GM23338 (cell line): ENCODE results near the gene MKLN1. TPM values are rescaled to one million over a fixed set of nuclear protein-coding genes. Genes with fewer than 3 reads are reported as not detected.

Experiments used
- ATAC-seq: fragments of 200-7000 bp; cut with Tn5 transposase; 3 replicates; pipeline ENCODE4 v1.9.1; 2020
- DNase-seq: peaks from one replicate; pipeline ENCODE4 v3.0.0-alpha.2; 2015; ENCODE audit warnings: low spot score
- H2AFZ ChIP-seq: fragments of 200-600 bp; sonication (generic); 2 replicates; pipeline ENCODE4 v1.8.0; 2016; ENCODE audit warnings: antibody characterized with exemption, mild to moderate bottlenecking, moderate library complexity
- H3F3A ChIP-seq: fragments of 200-600 bp; sonication (generic); replicated peaks from 2 replicates; pipeline ENCODE4 v1.8.0; 2017; ENCODE audit warnings: antibody characterized with exemption, mixed run types, low read depth
- H3K27ac ChIP-seq: fragments of 200-600 bp; sonication (generic); 2 replicates; pipeline ENCODE4 v1.6.1; 2016; ENCODE audit warnings: low read depth
- H3K27me3 ChIP-seq: fragments of 200-600 bp; sonication (generic); 2 replicates; pipeline ENCODE4 v1.8.0; 2016; ENCODE audit warnings: mild to moderate bottlenecking, mixed run types, moderate library complexity; ENCODE audit not compliant: insufficient read depth
- H3K36me3 ChIP-seq: fragments of 200-600 bp; sonication (generic); 2 replicates; pipeline ENCODE4 v1.8.0; 2016; ENCODE audit warnings: mild to moderate bottlenecking; ENCODE audit not compliant: insufficient read depth
- H3K4me1 ChIP-seq: fragments of 200-600 bp; sonication (generic); 2 replicates; pipeline ENCODE4 v1.8.0; 2016; ENCODE audit warnings: mild to moderate bottlenecking, moderate library complexity; ENCODE audit not compliant: insufficient read depth
- H3K4me2 ChIP-seq: fragments of 200-600 bp; sonication (generic); 2 replicates; pipeline ENCODE4 v1.7.1; 2017; ENCODE audit warnings: mixed run types
- H3K4me3 ChIP-seq: fragments of 200-600 bp; sonication (generic); 2 replicates; pipeline ENCODE4 v1.6.1; 2016; ENCODE audit warnings: mixed run types
- H3K79me2 ChIP-seq: fragments of 200-600 bp; sonication (generic); replicated peaks from 2 replicates; pipeline ENCODE4 v1.8.0; 2017; ENCODE audit warnings: mild to moderate bottlenecking; ENCODE audit not compliant: insufficient read depth
- H3K9me2 ChIP-seq: fragments of 200-600 bp; sonication (generic); 2 replicates; pipeline ENCODE4 v1.8.0; 2017; ENCODE audit not compliant: insufficient read depth
- H4K20me1 ChIP-seq: fragments of 200-600 bp; sonication (generic); replicated peaks from 2 replicates; pipeline ENCODE4 v1.8.0; 2017; ENCODE audit warnings: mild to moderate bottlenecking; ENCODE audit not compliant: insufficient read depth
- H3K27ac Mint-ChIP-seq: 2 replicates; pipeline ENCODE4 v1.8.0; 2020; ENCODE audit warnings: inconsistent platforms, mild to moderate bottlenecking, moderate library complexity, mixed read lengths
- H3K27me3 Mint-ChIP-seq: 3 replicates; pipeline ENCODE4 v1.8.0; 2022; ENCODE audit warnings: low read depth, mild to moderate bottlenecking, moderate library complexity, mixed read lengths, inconsistent platforms; ENCODE audit not compliant: insufficient read depth, poor library complexity
- H3K36me3 Mint-ChIP-seq: 3 replicates; pipeline ENCODE4 v1.8.0; 2021; ENCODE audit warnings: low read depth, mild to moderate bottlenecking, inconsistent platforms, moderate library complexity, mixed read lengths
- H3K4me1 Mint-ChIP-seq: 3 replicates; pipeline ENCODE4 v1.8.0; 2020; ENCODE audit warnings: mild to moderate bottlenecking, inconsistent platforms, mixed read lengths
- H3K4me3 Mint-ChIP-seq: 3 replicates; pipeline ENCODE4 v1.8.0; 2021; ENCODE audit warnings: moderate library complexity, mild to moderate bottlenecking, inconsistent platforms, mixed read lengths
- H3K9me3 Mint-ChIP-seq: 3 replicates; pipeline ENCODE4 v1.8.0; 2020; ENCODE audit warnings: moderate library complexity, mild to moderate bottlenecking, inconsistent platforms, mixed read lengths
- CREB1 ChIP-seq: fragments of 250-450 bp; sonication (Bioruptor Pico); IDR thresholded peaks from 2 replicates; pipeline ENCODE4 v1.5.0; 2020; ENCODE audit warnings: low read depth, mild to moderate bottlenecking, moderate library complexity
- EZH2phosphoT487 ChIP-seq: fragments of 200-600 bp; sonication (generic); IDR thresholded peaks from one replicate; pipeline ENCODE4 v1.8.1; 2018; ENCODE audit warnings: antibody characterized with exemption; ENCODE audit not compliant: unreplicated experiment
- JUNB ChIP-seq: IDR thresholded peaks from one replicate; pipeline ENCODE4 v1.6.1; 2016; ENCODE audit warnings: antibody characterized with exemption; ENCODE audit not compliant: unreplicated experiment
- POLR2AphosphoS5 ChIP-seq: IDR thresholded peaks from 2 replicates; pipeline ENCODE4 v1.6.1; 2016; ENCODE audit warnings: antibody characterized with exemption, low read depth
- STAT1 ChIP-seq: IDR thresholded peaks from one replicate; pipeline ENCODE4 v1.6.1; 2016; ENCODE audit warnings: antibody characterized with exemption; ENCODE audit not compliant: unreplicated experiment
- ZNF114 ChIP-seq: fragments of 250-450 bp; sonication (Bioruptor Pico); IDR thresholded peaks from 2 replicates; pipeline ENCODE4 v1.5.0; 2020; ENCODE audit warnings: mild to moderate bottlenecking, moderate library complexity
- polyA plus RNA-seq: library from polyadenylated mRNA; unstranded; fragments of >200 nt; fragmentation: Nextera tagmentation; extraction: Ambion mirVana; gene quantifications from 2 replicates; pipeline ENCODE4 v1.2.1, GENCODE V29; 2016
- total RNA-seq: library from RNA; depleted of rRNA; stranded (reverse); fragments of >200 nt; shearing (Covaris generic); gene quantifications from 2 replicates; pipeline ENCODE4 v1.2.3, GENCODE V29; 2014
- TF ChIP-seq, protein P1 (sequence below): fragments of 250-450 bp; sonication (Bioruptor Pico); IDR thresholded peaks from 2 replicates; pipeline ENCODE4 v1.5.0; 2020; ENCODE audit warnings: mild to moderate bottlenecking, moderate library complexity
- TF ChIP-seq, protein P2 (sequence below), 2 experiments: fragments of 200-600 bp in 1 of 2; sonication (generic) in 1 of 2; conservative IDR thresholded peaks; 2 replicates each; pipeline versions ENCODE4 v1.5.1 to v1.6.1; 2016 to 2017; ENCODE audit warnings: antibody characterized with exemption in 2 of 2, low read depth in 2 of 2, mild to moderate bottlenecking in 2 of 2, moderate library complexity in 1 of 2
- TF ChIP-seq, protein P3 (sequence below): IDR thresholded peaks from one replicate; pipeline ENCODE4 v1.6.1; 2018; ENCODE audit warnings: antibody characterized with exemption; ENCODE audit not compliant: unreplicated experiment
- TF ChIP-seq, protein P4 (sequence below): IDR thresholded peaks from 2 replicates; pipeline ENCODE4 v1.6.1; 2016; ENCODE audit warnings: antibody characterized with exemption

The MKLN1 gene
- total and polyA plus RNA-seq, 2 experiments from 2014 or later, result 25.3 to 46.5 TPM

DNA sequence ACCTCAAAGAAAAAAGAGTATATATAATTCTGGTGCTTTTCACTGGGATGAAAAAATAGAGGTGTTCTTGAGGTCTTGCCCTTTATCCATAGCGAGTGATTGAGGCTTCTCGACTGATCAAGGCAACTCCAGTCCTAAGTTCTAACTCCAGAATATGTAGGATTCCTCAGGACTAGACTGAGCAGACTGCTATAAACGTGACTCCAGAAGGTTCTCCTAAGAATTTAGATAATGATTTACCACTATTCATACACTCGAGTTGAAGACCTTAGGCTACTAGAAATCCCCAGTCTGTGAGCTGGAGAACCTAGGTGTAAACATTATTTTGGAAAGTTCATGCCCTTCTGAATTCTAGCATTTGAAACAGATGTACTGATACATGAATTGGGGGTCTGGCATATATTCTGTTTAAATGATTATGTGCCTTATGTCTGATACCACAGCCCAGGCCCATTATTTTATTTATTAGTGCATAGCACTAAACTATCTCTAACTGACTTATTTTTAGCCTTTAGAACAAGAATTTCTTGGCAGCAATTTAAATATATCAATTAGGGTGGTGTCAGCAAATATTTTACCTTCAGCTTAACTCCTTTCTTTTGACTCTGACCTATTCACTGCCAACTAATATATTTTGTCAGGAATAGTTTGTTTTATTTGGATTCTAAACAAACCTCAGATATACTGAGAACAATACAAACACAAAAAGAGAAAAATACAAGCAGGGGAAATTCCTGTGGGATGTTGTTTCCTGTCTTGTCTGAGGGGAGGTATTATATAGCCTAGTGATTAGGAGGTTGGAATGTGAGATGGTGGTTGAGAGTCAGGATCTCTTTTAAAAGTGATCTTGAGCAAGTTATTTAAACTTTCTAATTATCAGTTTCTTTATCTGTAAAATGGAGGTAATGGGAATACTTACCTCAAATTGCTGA, 153.0 kb downstream of the MKLN1 start (continued):
- TF ChIP-seq, protein P1, sequence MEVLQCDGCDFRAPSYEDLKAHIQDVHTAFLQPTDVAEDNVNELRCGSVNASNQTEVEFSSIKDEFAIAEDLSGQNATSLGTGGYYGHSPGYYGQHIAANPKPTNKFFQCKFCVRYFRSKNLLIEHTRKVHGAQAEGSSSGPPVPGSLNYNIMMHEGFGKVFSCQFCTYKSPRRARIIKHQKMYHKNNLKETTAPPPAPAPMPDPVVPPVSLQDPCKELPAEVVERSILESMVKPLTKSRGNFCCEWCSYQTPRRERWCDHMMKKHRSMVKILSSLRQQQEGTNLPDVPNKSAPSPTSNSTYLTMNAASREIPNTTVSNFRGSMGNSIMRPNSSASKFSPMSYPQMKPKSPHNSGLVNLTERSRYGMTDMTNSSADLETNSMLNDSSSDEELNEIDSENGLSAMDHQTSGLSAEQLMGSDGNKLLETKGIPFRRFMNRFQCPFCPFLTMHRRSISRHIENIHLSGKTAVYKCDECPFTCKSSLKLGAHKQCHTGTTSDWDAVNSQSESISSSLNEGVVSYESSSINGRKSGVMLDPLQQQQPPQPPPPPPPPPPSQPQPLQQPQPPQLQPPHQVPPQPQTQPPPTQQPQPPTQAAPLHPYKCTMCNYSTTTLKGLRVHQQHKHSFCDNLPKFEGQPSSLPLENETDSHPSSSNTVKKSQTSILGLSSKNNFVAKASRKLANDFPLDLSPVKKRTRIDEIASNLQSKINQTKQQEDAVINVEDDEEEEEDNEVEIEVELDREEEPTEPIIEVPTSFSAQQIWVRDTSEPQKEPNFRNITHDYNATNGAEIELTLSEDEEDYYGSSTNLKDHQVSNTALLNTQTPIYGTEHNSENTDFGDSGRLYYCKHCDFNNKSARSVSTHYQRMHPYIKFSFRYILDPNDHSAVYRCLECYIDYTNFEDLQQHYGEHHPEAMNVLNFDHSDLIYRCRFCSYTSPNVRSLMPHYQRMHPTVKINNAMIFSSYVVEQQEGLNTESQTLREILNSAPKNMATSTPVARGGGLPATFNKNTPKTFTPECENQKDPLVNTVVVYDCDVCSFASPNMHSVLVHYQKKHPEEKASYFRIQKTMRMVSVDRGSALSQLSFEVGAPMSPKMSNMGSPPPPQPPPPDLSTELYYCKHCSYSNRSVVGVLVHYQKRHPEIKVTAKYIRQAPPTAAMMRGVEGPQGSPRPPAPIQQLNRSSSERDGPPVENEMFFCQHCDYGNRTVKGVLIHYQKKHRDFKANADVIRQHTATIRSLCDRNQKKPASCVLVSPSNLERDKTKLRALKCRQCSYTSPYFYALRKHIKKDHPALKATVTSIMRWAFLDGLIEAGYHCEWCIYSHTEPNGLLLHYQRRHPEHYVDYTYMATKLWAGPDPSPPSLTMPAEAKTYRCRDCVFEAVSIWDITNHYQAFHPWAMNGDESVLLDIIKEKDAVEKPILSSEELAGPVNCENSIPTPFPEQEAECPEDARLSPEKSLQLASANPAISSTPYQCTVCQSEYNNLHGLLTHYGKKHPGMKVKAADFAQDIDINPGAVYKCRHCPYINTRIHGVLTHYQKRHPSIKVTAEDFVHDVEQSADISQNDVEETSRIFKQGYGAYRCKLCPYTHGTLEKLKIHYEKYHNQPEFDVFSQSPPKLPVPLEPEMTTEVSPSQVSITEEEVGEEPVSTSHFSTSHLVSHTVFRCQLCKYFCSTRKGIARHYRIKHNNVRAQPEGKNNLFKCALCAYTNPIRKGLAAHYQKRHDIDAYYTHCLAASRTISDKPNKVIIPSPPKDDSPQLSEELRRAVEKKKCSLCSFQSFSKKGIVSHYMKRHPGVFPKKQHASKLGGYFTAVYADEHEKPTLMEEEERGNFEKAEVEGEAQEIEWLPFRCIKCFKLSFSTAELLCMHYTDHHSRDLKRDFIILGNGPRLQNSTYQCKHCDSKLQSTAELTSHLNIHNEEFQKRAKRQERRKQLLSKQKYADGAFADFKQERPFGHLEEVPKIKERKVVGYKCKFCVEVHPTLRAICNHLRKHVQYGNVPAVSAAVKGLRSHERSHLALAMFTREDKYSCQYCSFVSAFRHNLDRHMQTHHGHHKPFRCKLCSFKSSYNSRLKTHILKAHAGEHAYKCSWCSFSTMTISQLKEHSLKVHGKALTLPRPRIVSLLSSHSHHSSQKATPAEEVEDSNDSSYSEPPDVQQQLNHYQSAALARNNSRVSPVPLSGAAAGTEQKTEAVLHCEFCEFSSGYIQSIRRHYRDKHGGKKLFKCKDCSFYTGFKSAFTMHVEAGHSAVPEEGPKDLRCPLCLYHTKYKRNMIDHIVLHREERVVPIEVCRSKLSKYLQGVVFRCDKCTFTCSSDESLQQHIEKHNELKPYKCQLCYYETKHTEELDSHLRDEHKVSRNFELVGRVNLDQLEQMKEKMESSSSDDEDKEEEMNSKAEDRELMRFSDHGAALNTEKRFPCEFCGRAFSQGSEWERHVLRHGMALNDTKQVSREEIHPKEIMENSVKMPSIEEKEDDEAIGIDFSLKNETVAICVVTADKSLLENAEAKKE (CRISPR knock-in tag), result no peak

DNA sequence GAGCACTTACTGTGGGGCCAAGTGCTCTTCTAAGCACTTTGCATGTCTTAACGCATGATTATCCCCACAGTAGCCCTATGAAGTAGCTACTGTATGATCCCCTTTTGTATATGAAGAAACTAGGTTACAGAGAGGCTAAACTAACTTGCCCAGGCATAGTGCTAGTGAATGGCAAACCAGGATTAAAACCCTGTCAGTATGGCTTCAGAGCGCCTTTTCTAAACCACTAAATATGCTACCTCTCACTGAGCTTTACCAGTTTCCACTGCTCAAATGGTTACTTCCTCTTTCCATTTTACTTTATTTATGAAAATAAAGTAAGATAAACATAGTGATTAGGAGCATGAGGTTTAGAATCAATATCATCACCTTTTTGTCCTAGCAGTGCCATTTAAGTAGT, 155.1 kb downstream of the MKLN1 start:
- H3K36me3 Mint-ChIP-seq, result 0 out of 3 replicates have a peak, but pooled peaks cover 5% of the 10 kb centered on the region
- no peak overlapping the region for H2AFZ ChIP-seq
- H3K4me3 ChIP-seq, result no peak overlapping the region
- H3K27ac Mint-ChIP-seq, result no peak overlapping the region
- no peak overlapping the region for H3K4me3 Mint-ChIP-seq
- peaks cover 8% of the 10 kb centered on the region; the same call in 1 of the 3 replicates for H3K4me1 Mint-ChIP-seq
- no peaks in the 10 kb centered on the region for H3K27me3 Mint-ChIP-seq
- H3F3A ChIP-seq, result no peaks in the 10 kb centered on the region; the same call in 1 of the 2 replicates
- H3K9me2 ChIP-seq, result no peaks in the 10 kb centered on the region
- no peaks in the 10 kb centered on the region for H3K36me3 ChIP-seq
- no peak overlapping the region for H3K4me2 ChIP-seq
- no peak for ATAC-seq
- no peak for DNase-seq
- H4K20me1 ChIP-seq, result no peaks in the 10 kb centered on the region
- H3K79me2 ChIP-seq, result no peaks in the 10 kb centered on the region
- no peak for TF ChIP-seq STAT1
- TF ChIP-seq, protein P2, sequence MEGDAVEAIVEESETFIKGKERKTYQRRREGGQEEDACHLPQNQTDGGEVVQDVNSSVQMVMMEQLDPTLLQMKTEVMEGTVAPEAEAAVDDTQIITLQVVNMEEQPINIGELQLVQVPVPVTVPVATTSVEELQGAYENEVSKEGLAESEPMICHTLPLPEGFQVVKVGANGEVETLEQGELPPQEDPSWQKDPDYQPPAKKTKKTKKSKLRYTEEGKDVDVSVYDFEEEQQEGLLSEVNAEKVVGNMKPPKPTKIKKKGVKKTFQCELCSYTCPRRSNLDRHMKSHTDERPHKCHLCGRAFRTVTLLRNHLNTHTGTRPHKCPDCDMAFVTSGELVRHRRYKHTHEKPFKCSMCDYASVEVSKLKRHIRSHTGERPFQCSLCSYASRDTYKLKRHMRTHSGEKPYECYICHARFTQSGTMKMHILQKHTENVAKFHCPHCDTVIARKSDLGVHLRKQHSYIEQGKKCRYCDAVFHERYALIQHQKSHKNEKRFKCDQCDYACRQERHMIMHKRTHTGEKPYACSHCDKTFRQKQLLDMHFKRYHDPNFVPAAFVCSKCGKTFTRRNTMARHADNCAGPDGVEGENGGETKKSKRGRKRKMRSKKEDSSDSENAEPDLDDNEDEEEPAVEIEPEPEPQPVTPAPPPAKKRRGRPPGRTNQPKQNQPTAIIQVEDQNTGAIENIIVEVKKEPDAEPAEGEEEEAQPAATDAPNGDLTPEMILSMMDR (conservative IDR thresholded peaks at IDR 0.05; ENCODE audit: low read depth in 2 of 2), result no peak
- TF ChIP-seq ZNF114 (CRISPR knock-in tag), result no peak
- no peak for TF ChIP-seq JUNB
- TF ChIP-seq, protein P3, sequence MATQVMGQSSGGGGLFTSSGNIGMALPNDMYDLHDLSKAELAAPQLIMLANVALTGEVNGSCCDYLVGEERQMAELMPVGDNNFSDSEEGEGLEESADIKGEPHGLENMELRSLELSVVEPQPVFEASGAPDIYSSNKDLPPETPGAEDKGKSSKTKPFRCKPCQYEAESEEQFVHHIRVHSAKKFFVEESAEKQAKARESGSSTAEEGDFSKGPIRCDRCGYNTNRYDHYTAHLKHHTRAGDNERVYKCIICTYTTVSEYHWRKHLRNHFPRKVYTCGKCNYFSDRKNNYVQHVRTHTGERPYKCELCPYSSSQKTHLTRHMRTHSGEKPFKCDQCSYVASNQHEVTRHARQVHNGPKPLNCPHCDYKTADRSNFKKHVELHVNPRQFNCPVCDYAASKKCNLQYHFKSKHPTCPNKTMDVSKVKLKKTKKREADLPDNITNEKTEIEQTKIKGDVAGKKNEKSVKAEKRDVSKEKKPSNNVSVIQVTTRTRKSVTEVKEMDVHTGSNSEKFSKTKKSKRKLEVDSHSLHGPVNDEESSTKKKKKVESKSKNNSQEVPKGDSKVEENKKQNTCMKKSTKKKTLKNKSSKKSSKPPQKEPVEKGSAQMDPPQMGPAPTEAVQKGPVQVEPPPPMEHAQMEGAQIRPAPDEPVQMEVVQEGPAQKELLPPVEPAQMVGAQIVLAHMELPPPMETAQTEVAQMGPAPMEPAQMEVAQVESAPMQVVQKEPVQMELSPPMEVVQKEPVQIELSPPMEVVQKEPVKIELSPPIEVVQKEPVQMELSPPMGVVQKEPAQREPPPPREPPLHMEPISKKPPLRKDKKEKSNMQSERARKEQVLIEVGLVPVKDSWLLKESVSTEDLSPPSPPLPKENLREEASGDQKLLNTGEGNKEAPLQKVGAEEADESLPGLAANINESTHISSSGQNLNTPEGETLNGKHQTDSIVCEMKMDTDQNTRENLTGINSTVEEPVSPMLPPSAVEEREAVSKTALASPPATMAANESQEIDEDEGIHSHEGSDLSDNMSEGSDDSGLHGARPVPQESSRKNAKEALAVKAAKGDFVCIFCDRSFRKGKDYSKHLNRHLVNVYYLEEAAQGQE, result no peak
- TF ChIP-seq, protein P4, sequence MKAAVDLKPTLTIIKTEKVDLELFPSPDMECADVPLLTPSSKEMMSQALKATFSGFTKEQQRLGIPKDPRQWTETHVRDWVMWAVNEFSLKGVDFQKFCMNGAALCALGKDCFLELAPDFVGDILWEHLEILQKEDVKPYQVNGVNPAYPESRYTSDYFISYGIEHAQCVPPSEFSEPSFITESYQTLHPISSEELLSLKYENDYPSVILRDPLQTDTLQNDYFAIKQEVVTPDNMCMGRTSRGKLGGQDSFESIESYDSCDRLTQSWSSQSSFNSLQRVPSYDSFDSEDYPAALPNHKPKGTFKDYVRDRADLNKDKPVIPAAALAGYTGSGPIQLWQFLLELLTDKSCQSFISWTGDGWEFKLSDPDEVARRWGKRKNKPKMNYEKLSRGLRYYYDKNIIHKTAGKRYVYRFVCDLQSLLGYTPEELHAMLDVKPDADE, result no peak
- no peak for TF ChIP-seq POLR2AphosphoS5
- TF ChIP-seq CREB1 (CRISPR knock-in tag), result no peak
- no peak for TF ChIP-seq EZH2phosphoT487
- H3K9me3 Mint-ChIP-seq, result no peaks in the 10 kb centered on the region
- H3K4me1 ChIP-seq, result no peaks in the 10 kb centered on the region
- no peak overlapping the region for H3K27ac ChIP-seq
- no peaks in the 10 kb centered on the region for H3K27me3 ChIP-seq
